Measurements from ENCODE around the gene E2F4. TPM values are rescaled to one million over a fixed set of nuclear protein-coding genes. Genes with fewer than 3 reads are reported as not detected.

E2F4 gene
- total and polyA plus RNA-seq, 2 of the 13 experiments (the other 11 are each of a cell fraction or from before 2014, with no cell fraction given): 84.8 to 91.2 TPM

DNA sequence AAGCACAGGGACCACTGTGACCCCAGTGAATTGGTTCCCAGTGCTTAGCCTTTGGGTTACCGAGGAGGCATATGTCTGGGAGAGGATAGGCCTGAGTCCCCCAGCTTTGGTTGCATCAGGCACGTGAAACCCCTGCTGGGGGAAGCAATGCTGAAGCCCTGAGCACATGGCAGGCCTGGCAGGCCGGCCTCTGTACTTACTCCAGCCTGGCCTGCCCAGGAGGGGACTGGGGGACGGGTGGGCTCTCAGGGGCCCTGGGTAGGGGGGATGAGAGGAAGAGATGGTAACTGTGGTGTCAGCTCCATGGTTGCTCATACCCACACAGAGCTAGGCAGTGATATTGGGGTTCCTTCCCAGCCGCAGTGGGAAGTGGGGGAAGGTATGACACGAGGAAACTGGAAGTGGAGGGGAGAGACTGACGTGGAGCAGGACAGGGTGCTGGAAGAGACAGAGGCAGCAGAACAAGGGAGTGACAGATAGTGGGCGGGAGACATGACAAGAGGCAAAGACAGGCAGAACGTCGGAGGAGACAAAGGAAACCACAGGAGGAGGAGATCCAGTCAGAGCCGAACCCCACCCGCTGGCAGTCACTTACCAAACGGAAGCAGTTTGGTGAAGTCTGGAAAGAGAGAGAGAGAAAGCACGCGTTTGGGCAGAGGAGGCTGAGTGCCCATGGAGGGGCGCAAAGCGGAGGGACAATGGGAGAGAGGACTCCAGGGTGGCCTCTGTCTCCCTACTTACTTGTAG lies 44.0 kb downstream of the E2F4 start:
- Histone ChIP-seq H3K27me3 (ENCODE audit: control insufficient read depth in 1 of 2, insufficient read depth in 2 of 2, low read length in 2 of 2) (no peaks in the 10 kb centered on the region), H3K79me2 (ENCODE audit: insufficient read depth, low read length) (no peaks in the 10 kb centered on the region), H2AFZ (ENCODE audit: low read length) (no peak overlapping the region), H3K36me3 (replicated peaks in 1 of 2; ENCODE audit: control insufficient read depth in 1 of 2, insufficient read depth in 2 of 2, low read length in 2 of 2) (peaks cover 38 to 55% of the 10 kb centered on the region in 2 experiments), H3K27ac (ENCODE audit: extremely low read length, insufficient read depth, low read length) (no peak overlapping the region), H3K4me2 (ENCODE audit: low read depth, low read length) (no peak overlapping the region), H3K9me3 (ENCODE audit: low read length) (no peaks in the 10 kb centered on the region), H3K4me3 (replicated peaks in 1 of 3; ENCODE audit: insufficient read depth in 1 of 3, low read depth in 2 of 3, low read length in 3 of 3) (no peak overlapping the region), H3K4me1 (ENCODE audit: insufficient read depth, low read length) (peaks cover 6% of the 10 kb centered on the region), H4K20me1 (ENCODE audit: insufficient read depth, low read length) (no peaks in the 10 kb centered on the region), H3K9ac (ENCODE audit: insufficient read depth, low read depth, low read length) (no peak overlapping the region)
- 97% methylated on average over 16 of the region's 17 CpGs for WGBS (ENCODE audit: low lambda C conversion rate)
- BruUV-seq (replicated peaks): no TSS peak
- CTCF ChIA-PET (ENCODE audit: low intra/inter-chr PET ratio, low total read pairs): no interaction called here
- no peak for FAIRE-seq
- no peak for TF ChIP-seq HNRNPH1 (optimal IDR thresholded peaks at IDR 0.05; ENCODE audit: low read depth, low read length)
- TF ChIP-seq ZNF549 (CRISPR knock-in tag; IDR thresholded peaks at IDR 0.05): no peak
- TF ChIP-seq, protein P1, sequence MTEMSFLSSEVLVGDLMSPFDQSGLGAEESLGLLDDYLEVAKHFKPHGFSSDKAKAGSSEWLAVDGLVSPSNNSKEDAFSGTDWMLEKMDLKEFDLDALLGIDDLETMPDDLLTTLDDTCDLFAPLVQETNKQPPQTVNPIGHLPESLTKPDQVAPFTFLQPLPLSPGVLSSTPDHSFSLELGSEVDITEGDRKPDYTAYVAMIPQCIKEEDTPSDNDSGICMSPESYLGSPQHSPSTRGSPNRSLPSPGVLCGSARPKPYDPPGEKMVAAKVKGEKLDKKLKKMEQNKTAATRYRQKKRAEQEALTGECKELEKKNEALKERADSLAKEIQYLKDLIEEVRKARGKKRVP (CRISPR knock-in tag; IDR thresholded peaks at IDR 0.05): no peak
- in situ Hi-C loops (cut with HindIII; ENCODE audit: extremely low pct_ligation_motif_present, low pct_unique_long_range_greater_than_20kb) (no loop called here), intact Hi-C loops (cut with micrococcal nuclease; ENCODE audit: unreplicated experiment) (no loop called here)
- DNase-seq (ENCODE audit: low spot score): no peak
- POLR2A ChIA-PET: interaction anchor here (0.8 to 2.2 kb wide), 4 partner anchors 9 to 65 kb away, joined by 3 to 17 read pairs (median 4); partner anchors contain the start of genes FHOD1, NOL3 and TMEM208
- ATAC-seq: no peak

DNA sequence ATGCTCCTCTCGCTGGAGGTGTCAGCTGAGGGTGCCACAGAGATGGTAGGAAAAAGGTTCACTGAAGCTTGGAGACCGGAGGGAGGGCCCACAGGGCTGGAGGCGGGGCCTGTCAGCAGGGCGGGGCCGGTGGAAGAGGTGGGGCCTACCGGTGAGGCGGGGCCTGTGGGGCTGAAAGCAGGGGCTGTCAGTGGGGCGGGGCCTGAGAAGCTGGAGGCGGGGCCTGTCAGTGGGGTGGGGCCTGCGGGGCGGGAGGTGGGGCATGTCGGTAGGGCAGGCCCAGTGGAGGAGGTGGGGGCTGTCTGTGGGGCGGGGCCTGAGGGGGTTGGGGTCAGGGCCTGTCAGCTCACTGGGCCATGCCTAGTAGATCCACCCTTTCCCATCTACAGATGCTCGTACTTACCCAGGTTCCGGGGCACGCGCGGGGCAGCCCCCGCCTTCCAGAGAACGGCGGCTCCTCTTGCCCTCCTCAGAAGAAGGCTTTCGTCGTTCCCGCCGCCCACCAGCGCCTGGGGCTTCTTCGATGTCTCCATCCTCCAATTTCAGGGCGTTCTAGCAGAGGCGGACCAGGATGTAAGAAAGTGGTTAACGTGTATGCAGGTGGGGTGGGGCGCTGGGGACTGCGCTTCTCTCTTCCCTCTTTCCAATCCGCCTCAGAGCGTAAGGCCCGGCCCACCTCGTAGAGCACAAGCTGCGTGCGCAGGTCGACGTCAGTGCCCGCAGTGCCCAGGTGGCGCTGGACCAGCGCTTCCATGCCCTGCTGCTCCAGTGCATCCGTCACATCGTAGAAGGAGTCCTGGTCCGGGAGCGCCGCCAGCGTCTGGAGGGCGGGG lies 44.8 kb downstream of the E2F4 start:
- H2AFZ ChIP-seq (ENCODE audit: low read length): no peak overlapping the region
- ChIA-PET POLR2A (interaction anchor here (0.8 to 2.2 kb wide), 4 partner anchors 10 to 66 kb away, joined by 3 to 17 read pairs (median 4); partner anchors contain the start of genes FHOD1, NOL3 and TMEM208), CTCF (ENCODE audit: low intra/inter-chr PET ratio, low total read pairs) (no interaction called here)
- no peak overlapping the region for H3K9ac ChIP-seq (ENCODE audit: insufficient read depth, low read depth, low read length)
- H4K20me1 ChIP-seq (ENCODE audit: insufficient read depth, low read length): no peaks in the 10 kb centered on the region
- H3K27ac ChIP-seq (ENCODE audit: extremely low read length, insufficient read depth, low read length): no peak overlapping the region
- H3K9me3 ChIP-seq (ENCODE audit: low read length): no peaks in the 10 kb centered on the region
- H3K4me3 ChIP-seq (replicated peaks in 1 of 3; ENCODE audit: insufficient read depth in 1 of 3, low read depth in 2 of 3, low read length in 3 of 3): no peak overlapping the region
- TF ChIP-seq GABPB1 (CRISPR knock-in tag; IDR thresholded peaks at IDR 0.05) (peak; percentile 23; the same call in 1 of the 2 replicates), HNRNPLL (IDR thresholded peaks at IDR 0.05; ENCODE audit: low read depth, low read length, poor library complexity, severe bottlenecking) (peak; percentile 27), ZNF546 (CRISPR knock-in tag; conservative IDR thresholded peaks at IDR 0.05) (no peak), GZF1 (CRISPR knock-in tag; IDR thresholded peaks at IDR 0.05) (no peak), DNMT1 (CRISPR knock-in tag; IDR thresholded peaks at IDR 0.05) (0 out of 2 replicates have a peak, but pooled peaks have one; percentile 51)
- DNase-seq (ENCODE audit: low spot score) (peak; percentile 46), FAIRE-seq (no peak), ATAC-seq (peak; percentile 68)
- H3K27me3 ChIP-seq (ENCODE audit: control insufficient read depth in 1 of 2, insufficient read depth in 2 of 2, low read length in 2 of 2): no peaks in the 10 kb centered on the region
- H3K4me1 ChIP-seq (ENCODE audit: insufficient read depth, low read length): peaks cover 14% of the 10 kb centered on the region
- H3K4me2 ChIP-seq (ENCODE audit: low read depth, low read length): no peak overlapping the region
- H3K36me3 ChIP-seq (replicated peaks in 1 of 2; ENCODE audit: control insufficient read depth in 1 of 2, insufficient read depth in 2 of 2, low read length in 2 of 2): peaks cover 32 to 48% of the 10 kb centered on the region in 2 experiments
- H3K79me2 ChIP-seq (ENCODE audit: insufficient read depth, low read length): no peaks in the 10 kb centered on the region
- in situ Hi-C loops (cut with HindIII; ENCODE audit: extremely low pct_ligation_motif_present, low pct_unique_long_range_greater_than_20kb): no loop called here
- BruUV-seq (replicated peaks): no TSS peak
- intact Hi-C loops (cut with micrococcal nuclease; ENCODE audit: unreplicated experiment): no loop called here
- 93% methylated on average over 50 of the region's 50 CpGs for WGBS (ENCODE audit: low lambda C conversion rate)
